ENCODE data around the gene SDR42E2. TPM values are rescaled to one million over a fixed set of nuclear protein-coding genes. Genes with fewer than 3 reads are reported as not detected.
"Not testable (repeated sequence)": the region's sequence is repeated elsewhere in the genome, so short reads cannot be mapped to it uniquely, and the experiment has no call there.

The SDR42E2 gene
- polyA plus RNA-seq, 2 of the 4 experiments (the other 2 are of a cell fraction) = not detected

DNA sequence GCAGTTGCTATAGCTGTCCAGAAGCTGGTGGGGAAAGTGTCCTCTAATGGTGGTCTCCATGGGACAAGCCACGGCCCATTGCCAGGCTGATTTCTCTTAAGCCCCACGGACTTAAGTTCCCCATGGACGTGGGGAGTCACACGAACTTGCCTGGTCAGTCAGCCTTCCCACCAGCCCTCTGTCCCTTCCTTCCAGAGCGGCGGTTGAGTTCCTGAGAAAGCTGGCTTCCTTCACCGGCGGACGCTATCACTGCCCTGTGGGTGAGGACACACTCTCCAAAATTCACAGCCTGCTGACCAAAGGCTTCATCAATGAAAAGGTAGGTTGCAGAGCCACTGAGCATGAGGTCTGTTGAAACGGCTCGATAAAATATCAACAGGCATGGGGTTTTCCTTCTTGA, 10.0 kb upstream of the SDR42E2 start:
- CTCF ChIA-PET = no interaction called here

DNA sequence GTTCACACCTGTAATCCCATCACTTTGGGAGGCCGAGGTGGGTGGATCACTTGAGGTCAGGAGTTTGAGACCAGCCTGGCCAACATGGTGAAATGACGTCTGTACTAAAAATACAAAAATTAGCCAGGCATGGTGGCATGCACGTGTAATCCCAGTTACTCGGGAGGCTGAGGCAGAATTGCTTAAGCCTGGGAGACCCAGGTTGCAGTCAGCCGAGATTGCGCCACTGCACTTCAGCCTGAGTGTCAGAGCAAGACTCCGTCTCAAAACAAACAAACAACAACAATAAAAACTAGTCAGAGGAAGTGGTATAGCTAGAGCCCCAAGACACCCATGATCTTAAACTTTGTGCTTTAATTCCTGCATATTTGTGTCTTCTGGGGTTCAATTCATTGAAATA, 9.2 kb upstream of the SDR42E2 start:
- H3K4me1 ChIP-seq; H3K9me3 ChIP-seq; DNase-seq (ENCODE audit: low read depth in 1 of 2, low spot score in 1 of 2); H3K4me2 ChIP-seq; FAIRE-seq; H3K4me3 ChIP-seq; POLR2A ChIA-PET; ATAC-seq; H3K27ac ChIP-seq: not testable (repeated sequence)
- CTCF ChIA-PET = interaction anchor here (2.0 kb wide), 1 partner anchor 35 kb away, joined by 8 read pairs; no protein-coding TSS in a partner anchor
- TF ChIP-seq CEBPB (IDR thresholded peaks at IDR 0.05) = peak; percentile 35 to 41; a peak in 2 of 4 replicates
- WGBS (ENCODE audit: missing lambda C conversion rate) = 44% methylated on average over 7 of the region's 7 CpGs

More for the DNA sequence above, 10.0 kb upstream of the SDR42E2 start:
- Histone ChIP-seq H3K4me1 (no peaks in the 10 kb centered on the region), H3K27ac (no peak overlapping the region), H3K4me2 (no peak overlapping the region), H3K4me3 (no peak overlapping the region), H3K9me3 (no peaks in the 10 kb centered on the region)
- WGBS (ENCODE audit: missing lambda C conversion rate) = 61% methylated on average over 11 of the region's 11 CpGs
- POLR2A ChIA-PET = no interaction called here
- FAIRE-seq = no peak
- TF ChIP-seq FOXS1 (CRISPR knock-in tag; IDR thresholded peaks at IDR 0.05) = no peak
- no peak for TF ChIP-seq SMC3 (IDR thresholded peaks at IDR 0.05)
- TF ChIP-seq ZC3H11A (IDR thresholded peaks at IDR 0.05) = no peak
- TF ChIP-seq RFX5 (IDR thresholded peaks at IDR 0.05) = no peak
- TF ChIP-seq CEBPB (IDR thresholded peaks at IDR 0.05) = no peak
- no peak for ATAC-seq
- no peak for DNase-seq (ENCODE audit: low read depth in 1 of 2, low spot score in 1 of 2)

- DNase-seq (ENCODE audit: low read depth in 1 of 2, low spot score in 1 of 2) = no peak
- CTCF ChIA-PET = interaction anchor here (0.9 kb wide), 2 partner anchors 19 to 27 kb away, joined by 3 to 4 read pairs; no protein-coding TSS in a partner anchor
- FAIRE-seq = no peak
- POLR2A ChIA-PET = no interaction called here
- no peak for TF ChIP-seq CHD2 (IDR thresholded peaks at IDR 0.05; ENCODE audit: low read length, partially characterized antibody)
- TF ChIP-seq SMC3 (IDR thresholded peaks at IDR 0.05) = no peak
- H3K4me3 ChIP-seq = no peak overlapping the region
- no peaks in the 10 kb centered on the region for H3K4me1 ChIP-seq
- no peak for ATAC-seq
- H3K4me2 ChIP-seq = no peak overlapping the region
- peaks cover 3% of the 10 kb centered on the region; the same call in 1 of the 3 replicates for H3K9me3 ChIP-seq
- no peak overlapping the region for H3K27ac ChIP-seq
Observed at GRCh38 chr16:22161401-22161800, 905 bp upstream of the SDR42E2 start.

GRCh38 chr16:22162656-22163009, 327 bp downstream of the SDR42E2 start:
- no peak for DNase-seq (ENCODE audit: low read depth in 1 of 2, low spot score in 1 of 2)
- WGBS (ENCODE audit: missing lambda C conversion rate) = 61% methylated on average over 13 of the region's 14 CpGs
- ATAC-seq = no peak; a peak in 1 of 6 replicates
- CTCF ChIA-PET = interaction anchor here (1.1 kb wide), 1 partner anchor 21 kb away, joined by 3 read pairs; no protein-coding TSS in a partner anchor
- peak overlapping the region; percentile 24; the same call in 1 of the 3 replicates for H3K4me3 ChIP-seq
- H3K4me2 ChIP-seq = peak overlapping the region; percentile 57
- TF ChIP-seq MAX (IDR thresholded peaks at IDR 0.05) (no peak), PHF8 (IDR thresholded peaks at IDR 0.05; ENCODE audit: borderline replicate concordance, low read depth) (no peak), TP53 (CRISPR knock-in tag; IDR thresholded peaks at IDR 0.05) (no peak), NR3C1 (IDR thresholded peaks at IDR 0.05) (no peak), JUNB (IDR thresholded peaks at IDR 0.05) (no peak), POLR2A (IDR thresholded peaks at IDR 0.05; ENCODE audit: low read length) (no peak), MYC (IDR thresholded peaks at IDR 0.05; ENCODE audit: borderline replicate concordance, low read length) (no peak), NPAS2 (CRISPR knock-in tag; IDR thresholded peaks at IDR 0.05; ENCODE audit: borderline replicate concordance) (no peak), ESRRA (IDR thresholded peaks at IDR 0.05; ENCODE audit: borderline replicate concordance, low read length) (no peak), NFE2L2 (conservative IDR thresholded peaks at IDR 0.05; ENCODE audit: low read length) (no peak), RARB (CRISPR knock-in tag; IDR thresholded peaks at IDR 0.05) (no peak), ZNF302 (CRISPR knock-in tag; IDR thresholded peaks at IDR 0.05) (no peak), CBX2 (IDR thresholded peaks at IDR 0.05; ENCODE audit: borderline replicate concordance, low read depth) (no peak), SMC3 (IDR thresholded peaks at IDR 0.05) (no peak), FOSB (CRISPR knock-in tag; IDR thresholded peaks at IDR 0.05) (no peak)
- TF ChIP-seq, protein P1, sequence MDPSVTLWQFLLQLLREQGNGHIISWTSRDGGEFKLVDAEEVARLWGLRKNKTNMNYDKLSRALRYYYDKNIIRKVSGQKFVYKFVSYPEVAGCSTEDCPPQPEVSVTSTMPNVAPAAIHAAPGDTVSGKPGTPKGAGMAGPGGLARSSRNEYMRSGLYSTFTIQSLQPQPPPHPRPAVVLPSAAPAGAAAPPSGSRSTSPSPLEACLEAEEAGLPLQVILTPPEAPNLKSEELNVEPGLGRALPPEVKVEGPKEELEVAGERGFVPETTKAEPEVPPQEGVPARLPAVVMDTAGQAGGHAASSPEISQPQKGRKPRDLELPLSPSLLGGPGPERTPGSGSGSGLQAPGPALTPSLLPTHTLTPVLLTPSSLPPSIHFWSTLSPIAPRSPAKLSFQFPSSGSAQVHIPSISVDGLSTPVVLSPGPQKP (IDR thresholded peaks at IDR 0.05; ENCODE audit: low read depth, low read length) = no peak
- TF ChIP-seq, protein P2, sequence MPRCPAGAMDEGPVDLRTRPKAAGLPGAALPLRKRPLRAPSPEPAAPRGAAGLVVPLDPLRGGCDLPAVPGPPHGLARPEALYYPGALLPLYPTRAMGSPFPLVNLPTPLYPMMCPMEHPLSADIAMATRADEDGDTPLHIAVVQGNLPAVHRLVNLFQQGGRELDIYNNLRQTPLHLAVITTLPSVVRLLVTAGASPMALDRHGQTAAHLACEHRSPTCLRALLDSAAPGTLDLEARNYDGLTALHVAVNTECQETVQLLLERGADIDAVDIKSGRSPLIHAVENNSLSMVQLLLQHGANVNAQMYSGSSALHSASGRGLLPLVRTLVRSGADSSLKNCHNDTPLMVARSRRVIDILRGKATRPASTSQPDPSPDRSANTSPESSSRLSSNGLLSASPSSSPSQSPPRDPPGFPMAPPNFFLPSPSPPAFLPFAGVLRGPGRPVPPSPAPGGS (IDR thresholded peaks at IDR 0.05) = no peak
- no peak for FAIRE-seq
- POLR2A ChIA-PET = no interaction called here
- H3K27ac ChIP-seq = no peak overlapping the region
- peaks cover 6% of the 10 kb centered on the region; the same call in 1 of the 3 replicates for H3K9me3 ChIP-seq
- H3K4me1 ChIP-seq = no peaks in the 10 kb centered on the region

Data from A549 (cell line).